HepG2 (cell line): ENCODE results near the gene CHN1. TPM values are rescaled to one million over a fixed set of nuclear protein-coding genes. Genes with fewer than 3 reads are reported as not detected.
A peak's percentile ranks its signal among the peaks of the same experiment; 100 is the strongest.

Experiments
- ATRX ChIP-seq: sonication (generic); formaldehyde crosslinking; IDR thresholded peaks from 2 replicates; pipeline ENCODE4 v1.4.0; 2020; ENCODE audit warnings: missing genetic modification reagents, borderline replicate concordance
- BORCS8-MEF2B ChIP-seq: sonication (generic); formaldehyde crosslinking; IDR thresholded peaks from 2 replicates; pipeline ENCODE4 v1.8.0; 2022; ENCODE audit warnings: mild to moderate bottlenecking, missing genetic modification reagents
- ESRRA ChIP-seq: sonication (generic); formaldehyde crosslinking; IDR thresholded peaks from 2 replicates; pipeline ENCODE4 v1.5.1; 2020; ENCODE audit warnings: mild to moderate bottlenecking, low read depth, missing genetic modification reagents
- MAF1 ChIP-seq: sonication (generic); formaldehyde crosslinking; IDR thresholded peaks from 2 replicates; pipeline ENCODE4 v1.5.0; 2020; ENCODE audit warnings: missing genetic modification reagents, borderline replicate concordance
- POLR2G ChIP-seq: fragments of 200-400 bp; formaldehyde crosslinking; IDR thresholded peaks from 2 replicates; pipeline ENCODE4 v1.6.1; 2018; ENCODE audit warnings: mild to moderate bottlenecking, low read depth, low read length, moderate library complexity
- SNAI1 ChIP-seq: sonication (generic); formaldehyde crosslinking; IDR thresholded peaks from 2 replicates; pipeline ENCODE4 v1.5.0; 2020; ENCODE audit warnings: mild to moderate bottlenecking, missing genetic modification reagents, borderline replicate concordance
- ZFP36 ChIP-seq: fragments of 150-350 bp; IDR thresholded peaks from 2 replicates; pipeline ENCODE4 v1.6.1; 2018; ENCODE audit warnings: borderline replicate concordance, low read length, low read depth; ENCODE audit not compliant: partially characterized antibody
- ZKSCAN1 ChIP-seq: fragments of 150-350 bp; IDR thresholded peaks from 2 replicates; pipeline ENCODE4 v1.6.1; 2014; ENCODE audit warnings: low read length
- ZNF224 ChIP-seq: sonication (generic); formaldehyde crosslinking; IDR thresholded peaks from 2 replicates; pipeline ENCODE4 v1.5.0; 2020; ENCODE audit warnings: mild to moderate bottlenecking, missing genetic modification reagents
- ZNF274 ChIP-seq: sonication (generic); formaldehyde crosslinking; IDR thresholded peaks from 2 replicates; pipeline ENCODE4 v1.5.1; 2020; ENCODE audit warnings: mild to moderate bottlenecking, missing genetic modification reagents
- ZNF350 ChIP-seq: sonication (generic); formaldehyde crosslinking; IDR thresholded peaks from 2 replicates; pipeline ENCODE4 v1.4.0; 2020; ENCODE audit warnings: mild to moderate bottlenecking, low read depth, missing genetic modification reagents, borderline replicate concordance
- polyA plus RNA-seq, 8 experiments: library from polyadenylated mRNA; depleted of rRNA in 3 of 8; stranded (reverse) in 7 of 8; unstranded in 1 of 8; fragments of >200 nt; fragmentation: Illumina TruSeq in 4 of 8; extraction: Trizol in 4 of 8; gene quantifications; 2 replicates each; pipeline versions ENCODE4 v1.2.1 to v1.2.3, GENCODE V29; 2011 to 2016; ENCODE audit warnings: low read depth in 4 of 8, missing spikeins in 1 of 8, mixed read lengths in 1 of 8; ENCODE audit not compliant: insufficient read depth in 1 of 8
- total RNA-seq, 5 experiments: library from RNA; depleted of rRNA; stranded (reverse); fragments of >200 nt; fragmentation: Illumina TruSeq; extraction: Trizol; gene quantifications; 2 replicates each; pipeline ENCODE4 v1.2.3, GENCODE V29; 2016; ENCODE audit warnings: low read depth in 1 of 5
- TF ChIP-seq, protein P1 (sequence below): IDR thresholded peaks from 2 replicates; pipeline ENCODE4 v1.6.1; 2012; ENCODE audit warnings: low read length, improper control_type of control experiment
- TF ChIP-seq, protein P2 (sequence below): sonication (generic); formaldehyde crosslinking; IDR thresholded peaks from 2 replicates; pipeline ENCODE4 v1.5.1; 2020; ENCODE audit warnings: mild to moderate bottlenecking, missing genetic modification reagents, borderline replicate concordance
- TF ChIP-seq, protein P3 (sequence below): sonication (generic); formaldehyde crosslinking; IDR thresholded peaks from 2 replicates; pipeline ENCODE4 v1.4.0; 2020; ENCODE audit warnings: missing genetic modification reagents
- TF ChIP-seq, protein P4 (sequence below): sonication (generic); formaldehyde crosslinking; IDR thresholded peaks from 2 replicates; pipeline ENCODE4 v1.4.0; 2020; ENCODE audit warnings: missing genetic modification reagents
- TF ChIP-seq, protein P5 (sequence below): IDR thresholded peaks from 2 replicates; pipeline ENCODE4 v1.6.1; 2016; ENCODE audit warnings: low read depth, control low read depth

CHN1 gene
- total and polyA plus RNA-seq, 2 of the 13 experiments (the other 11 are each of a cell fraction or from before 2014, with no cell fraction given) = 2.8 to 3.5 TPM

DNA sequence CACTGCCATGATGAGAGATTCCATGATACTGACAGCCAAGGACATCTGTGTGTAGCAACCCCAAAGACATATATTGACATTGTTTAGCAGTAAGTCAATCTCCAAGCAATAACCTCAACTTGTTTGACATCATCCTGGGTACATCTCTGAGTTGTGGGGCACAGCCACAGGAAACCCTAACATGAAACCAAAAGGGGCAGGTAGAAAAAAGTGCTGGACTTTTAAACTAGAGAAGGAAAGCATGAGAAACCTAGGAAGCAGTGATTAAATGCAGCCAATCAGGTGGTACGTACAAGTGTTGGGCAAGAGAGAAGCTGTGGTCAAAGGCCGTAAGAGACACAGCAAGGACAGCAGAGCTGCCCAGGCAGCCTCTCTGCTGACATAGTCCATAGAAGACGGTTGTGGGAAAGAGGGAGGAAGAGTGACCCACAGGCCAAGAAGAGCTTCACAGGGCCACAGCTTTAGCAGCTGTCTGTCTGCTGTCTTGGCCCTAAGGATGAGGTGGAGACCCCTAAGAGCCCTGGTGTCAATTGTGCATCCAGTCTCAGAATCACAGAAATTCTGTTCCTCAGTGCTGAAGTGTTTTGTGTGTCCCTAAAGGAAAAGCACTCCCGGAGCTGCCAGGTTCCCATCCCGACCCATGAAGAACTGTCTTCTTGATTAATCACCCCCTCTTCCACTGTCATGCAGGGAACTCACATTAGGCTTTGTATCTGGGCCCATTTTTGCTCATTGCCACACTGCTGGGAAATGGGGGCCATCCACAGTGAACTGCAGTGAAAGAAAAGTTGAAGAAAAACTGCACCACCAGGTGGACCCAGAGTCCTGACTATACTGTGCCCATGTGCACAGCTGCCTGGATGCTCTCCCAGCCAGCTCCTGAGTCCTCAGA, 25.4 kb upstream of the CHN1 start (continued):
- TF ChIP-seq, protein P1, sequence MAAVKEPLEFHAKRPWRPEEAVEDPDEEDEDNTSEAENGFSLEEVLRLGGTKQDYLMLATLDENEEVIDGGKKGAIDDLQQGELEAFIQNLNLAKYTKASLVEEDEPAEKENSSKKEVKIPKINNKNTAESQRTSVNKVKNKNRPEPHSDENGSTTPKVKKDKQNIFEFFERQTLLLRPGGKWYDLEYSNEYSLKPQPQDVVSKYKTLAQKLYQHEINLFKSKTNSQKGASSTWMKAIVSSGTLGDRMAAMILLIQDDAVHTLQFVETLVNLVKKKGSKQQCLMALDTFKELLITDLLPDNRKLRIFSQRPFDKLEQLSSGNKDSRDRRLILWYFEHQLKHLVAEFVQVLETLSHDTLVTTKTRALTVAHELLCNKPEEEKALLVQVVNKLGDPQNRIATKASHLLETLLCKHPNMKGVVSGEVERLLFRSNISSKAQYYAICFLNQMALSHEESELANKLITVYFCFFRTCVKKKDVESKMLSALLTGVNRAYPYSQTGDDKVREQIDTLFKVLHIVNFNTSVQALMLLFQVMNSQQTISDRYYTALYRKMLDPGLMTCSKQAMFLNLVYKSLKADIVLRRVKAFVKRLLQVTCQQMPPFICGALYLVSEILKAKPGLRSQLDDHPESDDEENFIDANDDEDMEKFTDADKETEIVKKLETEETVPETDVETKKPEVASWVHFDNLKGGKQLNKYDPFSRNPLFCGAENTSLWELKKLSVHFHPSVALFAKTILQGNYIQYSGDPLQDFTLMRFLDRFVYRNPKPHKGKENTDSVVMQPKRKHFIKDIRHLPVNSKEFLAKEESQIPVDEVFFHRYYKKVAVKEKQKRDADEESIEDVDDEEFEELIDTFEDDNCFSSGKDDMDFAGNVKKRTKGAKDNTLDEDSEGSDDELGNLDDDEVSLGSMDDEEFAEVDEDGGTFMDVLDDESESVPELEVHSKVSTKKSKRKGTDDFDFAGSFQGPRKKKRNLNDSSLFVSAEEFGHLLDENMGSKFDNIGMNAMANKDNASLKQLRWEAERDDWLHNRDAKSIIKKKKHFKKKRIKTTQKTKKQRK = no peak
- TF ChIP-seq, protein P2, sequence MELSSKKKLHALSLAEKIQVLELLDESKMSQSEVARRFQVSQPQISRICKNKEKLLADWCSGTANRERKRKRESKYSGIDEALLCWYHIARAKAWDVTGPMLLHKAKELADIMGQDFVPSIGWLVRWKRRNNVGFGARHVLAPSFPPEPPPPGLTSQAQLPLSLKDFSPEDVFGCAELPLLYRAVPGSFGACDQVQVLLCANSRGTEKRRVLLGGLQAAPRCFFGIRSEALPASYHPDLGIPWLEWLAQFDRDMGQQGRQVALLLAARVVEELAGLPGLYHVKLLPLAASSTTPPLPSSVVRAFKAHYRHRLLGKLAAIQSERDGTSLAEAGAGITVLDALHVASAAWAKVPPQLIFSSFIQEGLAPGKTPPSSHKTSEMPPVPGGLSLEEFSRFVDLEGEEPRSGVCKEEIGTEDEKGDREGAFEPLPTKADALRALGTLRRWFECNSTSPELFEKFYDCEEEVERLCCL (CRISPR knock-in tag) = no peak
- TF ChIP-seq ZNF350 (CRISPR knock-in tag) = peak; percentile 70; the same call in 1 of the 2 replicates
- TF ChIP-seq, protein P3, sequence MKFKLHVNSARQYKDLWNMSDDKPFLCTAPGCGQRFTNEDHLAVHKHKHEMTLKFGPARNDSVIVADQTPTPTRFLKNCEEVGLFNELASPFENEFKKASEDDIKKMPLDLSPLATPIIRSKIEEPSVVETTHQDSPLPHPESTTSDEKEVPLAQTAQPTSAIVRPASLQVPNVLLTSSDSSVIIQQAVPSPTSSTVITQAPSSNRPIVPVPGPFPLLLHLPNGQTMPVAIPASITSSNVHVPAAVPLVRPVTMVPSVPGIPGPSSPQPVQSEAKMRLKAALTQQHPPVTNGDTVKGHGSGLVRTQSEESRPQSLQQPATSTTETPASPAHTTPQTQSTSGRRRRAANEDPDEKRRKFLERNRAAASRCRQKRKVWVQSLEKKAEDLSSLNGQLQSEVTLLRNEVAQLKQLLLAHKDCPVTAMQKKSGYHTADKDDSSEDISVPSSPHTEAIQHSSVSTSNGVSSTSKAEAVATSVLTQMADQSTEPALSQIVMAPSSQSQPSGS (CRISPR knock-in tag) = 0 out of 2 replicates have a peak, but pooled peaks have one; percentile 28
- TF ChIP-seq, protein P4, sequence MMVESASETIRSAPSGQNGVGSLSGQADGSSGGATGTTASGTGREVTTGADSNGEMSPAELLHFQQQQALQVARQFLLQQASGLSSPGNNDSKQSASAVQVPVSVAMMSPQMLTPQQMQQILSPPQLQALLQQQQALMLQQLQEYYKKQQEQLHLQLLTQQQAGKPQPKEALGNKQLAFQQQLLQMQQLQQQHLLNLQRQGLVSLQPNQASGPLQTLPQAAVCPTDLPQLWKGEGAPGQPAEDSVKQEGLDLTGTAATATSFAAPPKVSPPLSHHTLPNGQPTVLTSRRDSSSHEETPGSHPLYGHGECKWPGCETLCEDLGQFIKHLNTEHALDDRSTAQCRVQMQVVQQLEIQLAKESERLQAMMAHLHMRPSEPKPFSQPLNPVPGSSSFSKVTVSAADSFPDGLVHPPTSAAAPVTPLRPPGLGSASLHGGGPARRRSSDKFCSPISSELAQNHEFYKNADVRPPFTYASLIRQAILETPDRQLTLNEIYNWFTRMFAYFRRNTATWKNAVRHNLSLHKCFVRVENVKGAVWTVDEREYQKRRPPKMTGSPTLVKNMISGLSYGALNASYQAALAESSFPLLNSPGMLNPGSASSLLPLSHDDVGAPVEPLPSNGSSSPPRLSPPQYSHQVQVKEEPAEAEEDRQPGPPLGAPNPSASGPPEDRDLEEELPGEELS (CRISPR knock-in tag) = no peak; the same call in 1 of the 2 replicates
- TF ChIP-seq ZKSCAN1 = 0 out of 2 replicates have a peak, but pooled peaks have one; percentile 14
- no peak for TF ChIP-seq SNAI1 (CRISPR knock-in tag)
- no peak for TF ChIP-seq ZFP36
- no peak for TF ChIP-seq MAF1 (CRISPR knock-in tag)
- TF ChIP-seq ZNF224 (CRISPR knock-in tag) = no peak
- TF ChIP-seq, protein P5, sequence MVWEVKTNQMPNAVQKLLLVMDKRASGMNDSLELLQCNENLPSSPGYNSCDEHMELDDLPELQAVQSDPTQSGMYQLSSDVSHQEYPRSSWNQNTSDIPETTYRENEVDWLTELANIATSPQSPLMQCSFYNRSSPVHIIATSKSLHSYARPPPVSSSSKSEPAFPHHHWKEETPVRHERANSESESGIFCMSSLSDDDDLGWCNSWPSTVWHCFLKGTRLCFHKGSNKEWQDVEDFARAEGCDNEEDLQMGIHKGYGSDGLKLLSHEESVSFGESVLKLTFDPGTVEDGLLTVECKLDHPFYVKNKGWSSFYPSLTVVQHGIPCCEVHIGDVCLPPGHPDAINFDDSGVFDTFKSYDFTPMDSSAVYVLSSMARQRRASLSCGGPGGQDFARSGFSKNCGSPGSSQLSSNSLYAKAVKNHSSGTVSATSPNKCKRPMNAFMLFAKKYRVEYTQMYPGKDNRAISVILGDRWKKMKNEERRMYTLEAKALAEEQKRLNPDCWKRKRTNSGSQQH (CRISPR knock-in tag) = 0 out of 2 replicates have a peak, but pooled peaks have one; percentile 21
- TF ChIP-seq BORCS8-MEF2B (CRISPR knock-in tag) = peak; percentile 43; the same call in 1 of the 2 replicates
- TF ChIP-seq ESRRA (CRISPR knock-in tag) = peak; percentile 6; the same call in 1 of the 2 replicates
- peak; percentile 60; the same call in 1 of the 2 replicates for TF ChIP-seq POLR2G
- TF ChIP-seq ZNF274 = no peak
- TF ChIP-seq ATRX = no peak
